Measurements from ENCODE around the gene HSPA9. TPM values are rescaled to one million over a fixed set of nuclear protein-coding genes. Genes with fewer than 3 reads are reported as not detected.
A peak's percentile ranks its signal among the peaks of the same experiment; 100 is the strongest.

HSPA9 gene
- total and polyA plus RNA-seq, 9 of the 15 experiments (the other 6 are each of a cell fraction or from before 2014, with no cell fraction given): 195 to 583 (median 514) TPM

DNA sequence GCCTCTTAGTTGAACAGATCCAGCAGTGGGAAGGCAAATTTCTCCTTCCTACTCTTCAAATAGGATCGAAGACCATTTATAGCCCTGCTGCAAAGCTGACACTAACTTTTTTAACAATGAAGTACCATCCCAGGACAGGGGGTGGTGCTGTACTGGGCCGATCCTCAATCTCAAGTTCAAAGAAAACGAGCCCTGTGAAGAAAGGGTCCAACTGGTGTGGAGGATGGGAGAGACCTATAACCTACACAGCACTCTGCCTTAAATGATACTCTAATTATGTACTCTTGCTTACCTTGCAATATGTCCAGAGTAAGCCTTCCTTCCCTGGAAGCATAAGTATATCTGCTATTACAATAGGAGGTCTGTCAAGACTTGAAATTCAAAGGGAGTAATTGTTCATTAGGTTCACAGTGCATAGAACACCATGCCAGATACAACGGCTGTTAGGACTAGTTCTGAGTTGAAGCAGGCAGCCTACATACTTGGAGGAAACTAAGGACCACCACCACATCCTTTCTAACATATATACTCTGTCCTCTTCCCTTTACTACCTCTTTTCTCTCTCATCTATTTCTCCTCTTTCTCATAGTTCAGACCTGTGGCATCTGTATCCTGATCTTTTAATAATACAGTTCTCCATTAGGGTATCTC lies 38.4 kb downstream of the HSPA9 start (continued):
- TF ChIP-seq, protein P1, sequence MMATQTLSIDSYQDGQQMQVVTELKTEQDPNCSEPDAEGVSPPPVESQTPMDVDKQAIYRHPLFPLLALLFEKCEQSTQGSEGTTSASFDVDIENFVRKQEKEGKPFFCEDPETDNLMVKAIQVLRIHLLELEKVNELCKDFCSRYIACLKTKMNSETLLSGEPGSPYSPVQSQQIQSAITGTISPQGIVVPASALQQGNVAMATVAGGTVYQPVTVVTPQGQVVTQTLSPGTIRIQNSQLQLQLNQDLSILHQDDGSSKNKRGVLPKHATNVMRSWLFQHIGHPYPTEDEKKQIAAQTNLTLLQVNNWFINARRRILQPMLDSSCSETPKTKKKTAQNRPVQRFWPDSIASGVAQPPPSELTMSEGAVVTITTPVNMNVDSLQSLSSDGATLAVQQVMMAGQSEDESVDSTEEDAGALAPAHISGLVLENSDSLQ (IDR thresholded peaks at IDR 0.05): no peak
- TF ChIP-seq POLR2AphosphoS5 (IDR thresholded peaks at IDR 0.05; ENCODE audit: control insufficient read depth, insufficient read depth, low read depth, low read length) (peak; percentile 55; the same call in 1 of the 2 replicates), POLR2G (IDR thresholded peaks at IDR 0.05; ENCODE audit: low read depth, low read length) (peak; percentile 40), POLR2A (conservative IDR thresholded peaks at IDR 0.05) (peak; percentile 31; the same call in 1 of the 2 replicates), SIN3A (IDR thresholded peaks at IDR 0.05; ENCODE audit: borderline replicate concordance in 2 of 2, control insufficient read depth in 1 of 2, low read depth in 2 of 2, low read length in 2 of 2) (no peak), TCF3 (CRISPR knock-in tag; IDR thresholded peaks at IDR 0.05) (no peak)
- TF ChIP-seq, protein P2, sequence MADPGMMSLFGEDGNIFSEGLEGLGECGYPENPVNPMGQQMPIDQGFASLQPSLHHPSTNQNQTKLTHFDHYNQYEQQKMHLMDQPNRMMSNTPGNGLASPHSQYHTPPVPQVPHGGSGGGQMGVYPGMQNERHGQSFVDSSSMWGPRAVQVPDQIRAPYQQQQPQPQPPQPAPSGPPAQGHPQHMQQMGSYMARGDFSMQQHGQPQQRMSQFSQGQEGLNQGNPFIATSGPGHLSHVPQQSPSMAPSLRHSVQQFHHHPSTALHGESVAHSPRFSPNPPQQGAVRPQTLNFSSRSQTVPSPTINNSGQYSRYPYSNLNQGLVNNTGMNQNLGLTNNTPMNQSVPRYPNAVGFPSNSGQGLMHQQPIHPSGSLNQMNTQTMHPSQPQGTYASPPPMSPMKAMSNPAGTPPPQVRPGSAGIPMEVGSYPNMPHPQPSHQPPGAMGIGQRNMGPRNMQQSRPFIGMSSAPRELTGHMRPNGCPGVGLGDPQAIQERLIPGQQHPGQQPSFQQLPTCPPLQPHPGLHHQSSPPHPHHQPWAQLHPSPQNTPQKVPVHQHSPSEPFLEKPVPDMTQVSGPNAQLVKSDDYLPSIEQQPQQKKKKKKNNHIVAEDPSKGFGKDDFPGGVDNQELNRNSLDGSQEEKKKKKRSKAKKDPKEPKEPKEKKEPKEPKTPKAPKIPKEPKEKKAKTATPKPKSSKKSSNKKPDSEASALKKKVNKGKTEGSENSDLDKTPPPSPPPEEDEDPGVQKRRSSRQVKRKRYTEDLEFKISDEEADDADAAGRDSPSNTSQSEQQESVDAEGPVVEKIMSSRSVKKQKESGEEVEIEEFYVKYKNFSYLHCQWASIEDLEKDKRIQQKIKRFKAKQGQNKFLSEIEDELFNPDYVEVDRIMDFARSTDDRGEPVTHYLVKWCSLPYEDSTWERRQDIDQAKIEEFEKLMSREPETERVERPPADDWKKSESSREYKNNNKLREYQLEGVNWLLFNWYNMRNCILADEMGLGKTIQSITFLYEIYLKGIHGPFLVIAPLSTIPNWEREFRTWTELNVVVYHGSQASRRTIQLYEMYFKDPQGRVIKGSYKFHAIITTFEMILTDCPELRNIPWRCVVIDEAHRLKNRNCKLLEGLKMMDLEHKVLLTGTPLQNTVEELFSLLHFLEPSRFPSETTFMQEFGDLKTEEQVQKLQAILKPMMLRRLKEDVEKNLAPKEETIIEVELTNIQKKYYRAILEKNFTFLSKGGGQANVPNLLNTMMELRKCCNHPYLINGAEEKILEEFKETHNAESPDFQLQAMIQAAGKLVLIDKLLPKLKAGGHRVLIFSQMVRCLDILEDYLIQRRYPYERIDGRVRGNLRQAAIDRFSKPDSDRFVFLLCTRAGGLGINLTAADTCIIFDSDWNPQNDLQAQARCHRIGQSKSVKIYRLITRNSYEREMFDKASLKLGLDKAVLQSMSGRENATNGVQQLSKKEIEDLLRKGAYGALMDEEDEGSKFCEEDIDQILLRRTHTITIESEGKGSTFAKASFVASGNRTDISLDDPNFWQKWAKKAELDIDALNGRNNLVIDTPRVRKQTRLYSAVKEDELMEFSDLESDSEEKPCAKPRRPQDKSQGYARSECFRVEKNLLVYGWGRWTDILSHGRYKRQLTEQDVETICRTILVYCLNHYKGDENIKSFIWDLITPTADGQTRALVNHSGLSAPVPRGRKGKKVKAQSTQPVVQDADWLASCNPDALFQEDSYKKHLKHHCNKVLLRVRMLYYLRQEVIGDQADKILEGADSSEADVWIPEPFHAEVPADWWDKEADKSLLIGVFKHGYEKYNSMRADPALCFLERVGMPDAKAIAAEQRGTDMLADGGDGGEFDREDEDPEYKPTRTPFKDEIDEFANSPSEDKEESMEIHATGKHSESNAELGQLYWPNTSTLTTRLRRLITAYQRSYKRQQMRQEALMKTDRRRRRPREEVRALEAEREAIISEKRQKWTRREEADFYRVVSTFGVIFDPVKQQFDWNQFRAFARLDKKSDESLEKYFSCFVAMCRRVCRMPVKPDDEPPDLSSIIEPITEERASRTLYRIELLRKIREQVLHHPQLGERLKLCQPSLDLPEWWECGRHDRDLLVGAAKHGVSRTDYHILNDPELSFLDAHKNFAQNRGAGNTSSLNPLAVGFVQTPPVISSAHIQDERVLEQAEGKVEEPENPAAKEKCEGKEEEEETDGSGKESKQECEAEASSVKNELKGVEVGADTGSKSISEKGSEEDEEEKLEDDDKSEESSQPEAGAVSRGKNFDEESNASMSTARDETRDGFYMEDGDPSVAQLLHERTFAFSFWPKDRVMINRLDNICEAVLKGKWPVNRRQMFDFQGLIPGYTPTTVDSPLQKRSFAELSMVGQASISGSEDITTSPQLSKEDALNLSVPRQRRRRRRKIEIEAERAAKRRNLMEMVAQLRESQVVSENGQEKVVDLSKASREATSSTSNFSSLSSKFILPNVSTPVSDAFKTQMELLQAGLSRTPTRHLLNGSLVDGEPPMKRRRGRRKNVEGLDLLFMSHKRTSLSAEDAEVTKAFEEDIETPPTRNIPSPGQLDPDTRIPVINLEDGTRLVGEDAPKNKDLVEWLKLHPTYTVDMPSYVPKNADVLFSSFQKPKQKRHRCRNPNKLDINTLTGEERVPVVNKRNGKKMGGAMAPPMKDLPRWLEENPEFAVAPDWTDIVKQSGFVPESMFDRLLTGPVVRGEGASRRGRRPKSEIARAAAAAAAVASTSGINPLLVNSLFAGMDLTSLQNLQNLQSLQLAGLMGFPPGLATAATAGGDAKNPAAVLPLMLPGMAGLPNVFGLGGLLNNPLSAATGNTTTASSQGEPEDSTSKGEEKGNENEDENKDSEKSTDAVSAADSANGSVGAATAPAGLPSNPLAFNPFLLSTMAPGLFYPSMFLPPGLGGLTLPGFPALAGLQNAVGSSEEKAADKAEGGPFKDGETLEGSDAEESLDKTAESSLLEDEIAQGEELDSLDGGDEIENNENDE (IDR thresholded peaks at IDR 0.05; ENCODE audit: low read depth, low read length): no peak

Measured in K562 (cell line).